Measurements from ENCODE around the gene EAPP.
"Not testable (repeated sequence)": the region's sequence is repeated elsewhere in the genome, so short reads cannot be mapped to it uniquely, and the experiment has no call there.

Gene EAPP

DNA sequence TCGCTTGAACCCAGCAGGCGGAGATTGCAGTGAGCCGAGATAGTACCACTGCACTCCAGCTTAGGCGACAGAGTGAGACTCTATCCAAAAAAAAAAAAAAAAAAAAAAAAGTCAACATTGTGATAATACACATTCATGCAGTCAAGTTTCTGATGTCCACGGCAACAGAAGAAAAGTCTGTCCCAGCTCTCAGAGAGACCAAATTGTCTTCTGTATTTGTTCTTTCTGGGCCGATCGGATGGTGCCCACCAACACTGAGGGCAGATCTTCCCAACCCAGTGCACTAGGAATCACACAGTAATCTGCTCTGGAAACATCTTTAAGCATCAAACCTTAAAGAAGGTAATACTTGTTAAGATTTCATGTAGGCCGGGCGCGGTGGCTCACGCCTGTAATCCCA is 31.6 kb downstream of the EAPP start:
- CTCF ChIA-PET, result no interaction called here
- H3K27me3 Mint-ChIP-seq, result no peaks in the 10 kb centered on the region
- no peaks in the 10 kb centered on the region for H3K9me3 Mint-ChIP-seq
- H3K36me3 Mint-ChIP-seq, result no peaks in the 10 kb centered on the region
- H3K4me1 Mint-ChIP-seq, result no peaks in the 10 kb centered on the region
- no peak overlapping the region for H3K27ac Mint-ChIP-seq
- DNase-seq, result no peak
- H3K4me3 Mint-ChIP-seq, result no peak overlapping the region

DNA sequence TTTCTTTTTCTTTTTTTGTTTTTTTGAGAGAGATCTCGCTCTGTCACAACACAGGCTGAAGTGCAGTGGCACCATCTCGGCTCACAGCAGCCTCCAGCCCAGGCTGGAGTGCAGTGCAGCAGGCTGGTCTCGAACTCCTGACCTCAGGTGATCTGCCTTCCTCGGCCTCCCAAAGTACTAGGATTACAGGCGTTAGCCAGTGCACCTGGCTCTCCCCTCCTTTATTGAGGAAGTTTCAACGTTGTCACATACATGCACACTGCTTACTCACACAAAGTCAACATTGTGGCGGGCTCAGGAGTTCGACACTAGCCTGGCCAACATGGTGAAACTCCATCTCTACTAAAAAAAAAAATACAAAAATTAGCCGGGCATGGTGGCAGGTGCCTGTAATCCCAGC is 32.0 kb downstream of the EAPP start:
- Mint-ChIP-seq H3K4me1 (no peaks in the 10 kb centered on the region), H3K27ac (no peak overlapping the region), H3K9me3 (no peaks in the 10 kb centered on the region), H3K36me3 (no peaks in the 10 kb centered on the region), H3K4me3 (no peak overlapping the region), H3K27me3 (no peaks in the 10 kb centered on the region)
- DNase-seq, result no peak
- CTCF ChIA-PET, result no interaction called here

DNA sequence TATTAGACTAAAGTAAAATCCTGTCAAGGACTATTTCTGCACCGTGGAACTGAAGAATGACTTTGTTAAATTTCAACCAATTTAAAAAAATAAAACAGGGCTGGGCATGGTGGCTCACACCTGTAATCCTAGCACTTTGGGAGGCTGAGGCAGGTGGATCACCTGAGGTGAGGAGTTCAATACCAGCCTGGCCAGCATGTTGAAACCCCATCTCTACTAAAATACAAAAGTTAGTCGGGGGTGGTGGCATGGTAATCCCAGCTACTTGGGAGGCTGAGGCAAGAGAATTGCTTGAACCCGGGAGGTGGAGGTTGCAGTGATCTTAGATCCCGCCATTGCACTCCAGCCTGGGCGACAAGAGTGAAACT is 34.4 kb downstream of the EAPP start:
- H3K9me3 Mint-ChIP-seq, H3K27ac Mint-ChIP-seq, H3K4me3 Mint-ChIP-seq, H3K36me3 Mint-ChIP-seq, DNase-seq, H3K4me1 Mint-ChIP-seq, H3K27me3 Mint-ChIP-seq, CTCF ChIA-PET: not testable (repeated sequence)

DNA sequence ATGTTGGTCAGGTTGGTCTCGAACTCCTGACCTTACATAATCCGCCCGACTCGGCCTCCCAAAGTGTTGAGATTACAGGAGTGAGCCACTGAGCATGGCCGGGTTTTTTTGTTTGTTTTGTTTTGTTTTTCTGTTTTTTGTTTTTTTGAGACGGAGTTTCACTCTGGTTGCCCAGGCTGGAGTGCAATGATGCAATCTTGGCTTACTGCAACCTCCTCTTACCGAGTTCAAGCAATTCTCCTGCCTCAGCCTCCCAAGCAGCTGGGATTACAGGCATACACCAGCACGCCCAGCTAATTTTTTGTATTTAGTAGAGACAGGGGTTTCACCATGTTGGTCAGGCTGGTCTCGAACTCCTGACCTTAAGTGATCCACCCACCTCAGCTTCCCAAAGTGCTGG is 35.5 kb downstream of the EAPP start:
- not testable (repeated sequence) for DNase-seq, H3K9me3 Mint-ChIP-seq, H3K27me3 Mint-ChIP-seq, H3K4me3 Mint-ChIP-seq, H3K4me1 Mint-ChIP-seq, H3K27ac Mint-ChIP-seq, H3K36me3 Mint-ChIP-seq
- CTCF ChIA-PET, result interaction anchor here (0.5 kb wide), 1 partner anchor 129 kb away, joined by 4 read pairs; no protein-coding TSS in a partner anchor

DNA sequence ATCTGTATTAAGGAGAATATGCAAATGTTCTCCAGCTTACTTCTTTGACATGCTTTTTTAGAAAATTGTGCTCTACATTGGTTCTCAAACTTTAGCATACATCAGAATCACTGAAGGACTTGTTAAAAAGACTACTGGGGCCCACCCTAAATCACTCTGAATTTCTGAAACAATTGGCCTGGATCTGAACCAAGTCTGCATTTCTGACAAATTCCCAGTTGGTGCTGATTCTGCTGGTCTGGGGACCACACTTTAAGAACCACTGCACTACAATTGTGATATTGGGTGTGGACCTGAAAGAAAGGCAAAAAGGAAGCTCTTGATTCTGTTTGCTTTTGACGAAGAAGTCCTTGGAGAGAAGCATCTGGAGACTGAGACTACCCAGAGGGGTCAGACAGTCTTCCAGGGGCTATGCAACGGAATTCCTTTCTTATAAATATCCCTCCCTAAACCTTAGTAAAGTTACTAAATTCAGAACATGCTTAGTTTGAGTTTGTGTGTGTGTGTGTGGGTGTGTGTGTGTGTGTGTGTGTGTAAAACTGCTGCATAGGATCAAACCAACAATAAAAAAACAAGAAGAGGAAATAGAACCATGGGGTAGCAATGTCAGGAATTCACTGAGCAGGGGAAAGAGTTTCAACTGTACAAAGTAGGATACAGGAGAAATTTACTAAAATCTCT is 36.8 kb downstream of the EAPP start:
- H3K36me3 Mint-ChIP-seq, result no peaks in the 10 kb centered on the region
- no peaks in the 10 kb centered on the region for H3K9me3 Mint-ChIP-seq
- no peaks in the 10 kb centered on the region for H3K4me1 Mint-ChIP-seq
- peaks cover 4% of the 10 kb centered on the region for H3K27me3 Mint-ChIP-seq
- CTCF ChIA-PET, result interaction anchor here (1.0 kb wide), 1 partner anchor 171 kb away, joined by 3 read pairs; no protein-coding TSS in a partner anchor
- no peak overlapping the region for H3K4me3 Mint-ChIP-seq
- DNase-seq, result no peak
- H3K27ac Mint-ChIP-seq, result no peak overlapping the region

DNA sequence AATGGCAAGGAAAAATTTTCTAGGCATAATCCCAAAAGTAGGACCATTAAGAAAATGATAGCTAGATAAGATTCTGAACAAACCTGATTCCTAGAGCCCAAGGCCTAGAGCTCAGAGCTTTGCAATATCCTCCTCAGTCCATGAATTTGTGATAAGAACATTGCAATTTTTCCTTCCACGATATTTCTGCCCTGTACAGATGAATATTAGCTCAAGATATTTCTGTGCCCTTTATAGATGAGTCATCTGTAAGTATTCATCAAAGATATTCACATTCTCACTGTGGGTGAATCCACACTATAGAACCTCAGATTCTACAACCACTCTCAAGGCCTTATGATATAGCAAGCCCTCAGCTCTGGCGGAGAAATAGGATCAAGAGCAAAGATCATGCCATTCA is 37.5 kb downstream of the EAPP start:
- no peaks in the 10 kb centered on the region for H3K36me3 Mint-ChIP-seq
- H3K4me1 Mint-ChIP-seq, result no peaks in the 10 kb centered on the region
- no peak for DNase-seq
- CTCF ChIA-PET, result interaction anchor here (1.0 kb wide), 1 partner anchor 170 kb away, joined by 3 read pairs; no protein-coding TSS in a partner anchor
- no peaks in the 10 kb centered on the region for H3K9me3 Mint-ChIP-seq
- H3K27me3 Mint-ChIP-seq, result peaks cover 4% of the 10 kb centered on the region
- no peak overlapping the region for H3K4me3 Mint-ChIP-seq
- no peak overlapping the region for H3K27ac Mint-ChIP-seq

DNA sequence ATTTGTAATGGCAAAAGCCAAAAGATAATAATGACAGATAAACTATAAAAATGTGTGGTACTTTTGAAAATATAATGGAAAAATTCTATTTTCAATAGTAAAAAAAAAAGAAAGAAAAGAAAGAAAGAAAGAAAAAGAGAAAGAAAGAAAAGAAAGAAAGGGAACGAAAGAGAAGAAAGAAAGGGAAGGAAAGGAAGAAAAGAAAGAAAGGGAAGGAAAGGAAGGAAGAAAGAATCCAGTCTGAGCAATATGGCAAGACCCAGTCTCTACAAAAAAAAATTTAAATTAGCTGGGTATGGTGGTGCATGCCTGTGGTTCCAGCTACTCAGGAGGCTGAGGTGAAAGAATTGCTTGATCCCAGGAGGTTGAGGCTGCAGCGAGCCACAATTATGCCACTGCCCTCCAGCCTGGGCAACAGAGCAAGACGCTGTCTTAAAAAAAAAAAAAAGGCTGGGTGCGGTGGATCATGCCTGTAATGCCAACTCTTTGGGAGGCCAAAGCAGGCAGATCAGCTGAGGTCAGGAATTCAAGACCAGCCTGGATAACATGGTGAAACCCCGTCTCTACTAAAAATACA is 38.4 kb downstream of the EAPP start:
- DNase-seq, result no peak
- Mint-ChIP-seq H3K4me1 (no peaks in the 10 kb centered on the region), H3K27ac (no peak overlapping the region), H3K4me3 (no peak overlapping the region), H3K36me3 (no peaks in the 10 kb centered on the region), H3K27me3 (peaks cover 4% of the 10 kb centered on the region), H3K9me3 (no peaks in the 10 kb centered on the region)
- CTCF ChIA-PET, result no interaction called here

DNA sequence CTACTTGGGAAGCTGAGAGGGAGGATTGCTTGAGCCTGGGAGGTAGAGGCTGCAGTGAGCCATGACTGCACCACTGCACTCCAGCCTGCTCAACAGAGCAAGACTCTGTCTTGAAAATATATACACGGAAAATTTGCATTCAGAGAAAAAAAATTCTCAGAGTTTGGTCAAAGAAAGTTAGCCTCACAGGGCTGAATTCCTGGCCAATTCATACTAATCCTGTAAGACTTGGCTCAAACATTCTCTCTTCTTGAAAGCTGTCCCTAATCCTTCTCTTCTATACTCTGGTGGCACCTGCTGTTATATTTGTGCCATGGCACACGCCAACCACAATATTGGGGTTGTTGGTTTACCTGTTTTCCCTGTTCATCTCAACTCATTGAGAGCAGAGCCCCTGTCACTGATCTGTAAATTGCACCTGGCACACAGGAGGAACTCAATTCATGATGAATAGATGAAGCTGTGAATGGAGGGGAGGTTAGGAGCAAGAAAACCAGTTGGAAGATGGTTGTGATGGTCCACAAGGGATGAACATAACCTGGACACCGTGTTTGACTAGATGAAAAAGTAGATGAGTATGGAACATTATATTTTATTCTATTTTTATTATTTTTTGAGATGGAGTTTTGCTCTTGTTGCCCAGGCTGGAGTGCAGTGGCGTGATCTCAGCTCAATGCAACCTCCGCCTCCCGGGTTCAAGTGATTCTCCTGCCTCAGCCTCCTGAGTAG is 40.7 kb downstream of the EAPP start:
- Mint-ChIP-seq H3K27ac (no peak overlapping the region), H3K4me3 (no peak overlapping the region), H3K27me3 (peaks cover 4% of the 10 kb centered on the region), H3K36me3 (no peaks in the 10 kb centered on the region), H3K9me3 (no peaks in the 10 kb centered on the region), H3K4me1 (no peaks in the 10 kb centered on the region)
- peak; percentile 35 for DNase-seq
- CTCF ChIA-PET, result interaction anchor here (1.0 to 1.7 kb wide), 4 partner anchors 167 to 176 kb away, joined by 3 to 8 read pairs (median 4); no protein-coding TSS in a partner anchor

DNA sequence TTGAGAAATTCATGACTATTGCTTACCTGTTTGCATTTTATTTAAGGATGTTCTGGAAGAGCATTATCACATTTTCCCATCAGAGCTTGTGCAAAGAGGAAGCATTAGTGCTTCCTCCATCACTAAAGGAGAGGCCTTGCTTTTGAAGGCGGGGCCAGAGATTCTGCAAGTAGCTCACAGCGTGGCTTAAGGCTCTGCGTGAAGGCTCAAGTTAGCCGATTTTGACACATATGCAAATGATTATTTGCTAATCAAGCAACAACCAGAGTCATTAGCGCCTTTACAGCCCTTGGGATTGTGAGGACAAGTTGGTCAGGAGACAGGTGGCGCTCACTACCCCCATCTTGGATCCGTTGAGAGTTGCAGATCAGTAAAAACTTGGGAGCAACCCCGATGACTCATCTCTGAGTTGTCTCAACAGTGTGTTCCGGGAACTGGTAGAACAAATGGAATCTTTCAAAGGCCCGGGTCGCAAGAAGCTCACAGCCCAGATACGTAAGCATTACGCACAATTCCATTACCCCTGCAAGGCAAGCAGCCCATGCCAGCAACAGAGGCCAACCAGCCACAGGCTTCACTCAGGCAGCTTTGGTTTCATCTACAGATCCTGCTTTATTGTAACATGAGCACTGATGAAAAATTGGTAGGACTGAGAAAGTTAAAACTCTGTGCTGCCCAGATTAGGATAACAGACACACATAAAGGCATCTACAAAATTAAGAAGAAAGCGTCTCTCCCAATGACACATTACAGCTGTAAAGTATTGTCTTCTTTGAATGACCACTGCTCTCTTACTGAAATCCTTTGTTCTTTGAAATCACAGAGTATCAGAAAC is 42.6 kb downstream of the EAPP start:
- Mint-ChIP-seq H3K9me3 (no peaks in the 10 kb centered on the region), H3K4me1 (no peaks in the 10 kb centered on the region), H3K27me3 (peaks cover 4% of the 10 kb centered on the region), H3K27ac (no peak overlapping the region), H3K4me3 (no peak overlapping the region), H3K36me3 (no peaks in the 10 kb centered on the region)
- CTCF ChIA-PET, result interaction anchor here (1.2 kb wide), 1 partner anchor 169 kb away, joined by 3 read pairs; no protein-coding TSS in a partner anchor
- DNase-seq, result no peak

DNA sequence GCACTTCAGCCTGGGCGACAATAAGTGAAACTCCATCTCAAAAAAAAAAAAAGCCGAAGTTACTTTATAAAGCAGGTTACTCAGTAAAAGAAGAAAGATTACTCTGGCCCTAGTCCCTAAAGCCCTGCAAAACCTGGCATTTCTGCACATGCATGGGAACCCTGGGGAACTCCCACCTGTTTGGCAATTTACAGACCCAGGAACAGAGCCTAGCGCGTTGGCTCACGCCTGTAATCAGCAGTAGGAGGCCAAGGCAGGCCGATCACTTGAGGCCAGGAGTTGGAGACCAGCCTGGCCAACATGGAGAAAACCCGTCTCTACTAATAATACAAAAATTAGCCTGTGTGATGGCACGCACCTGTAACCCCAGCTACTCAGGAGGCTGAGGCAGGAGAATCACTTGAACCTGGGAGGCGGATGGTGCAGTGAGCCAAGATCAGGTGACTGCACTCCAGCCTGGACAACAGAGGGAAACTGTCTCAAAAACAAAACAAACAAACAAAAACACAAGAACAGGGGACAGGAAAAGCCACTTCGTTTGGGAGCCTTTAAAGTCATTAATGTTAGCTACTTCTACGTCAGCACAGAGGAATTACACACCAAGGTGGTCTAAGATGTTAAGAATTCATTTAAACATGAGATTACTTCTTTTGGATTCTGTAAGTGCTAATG is 43.4 kb downstream of the EAPP start:
- H3K27ac Mint-ChIP-seq, result no peak overlapping the region
- H3K27me3 Mint-ChIP-seq, result peaks cover 4% of the 10 kb centered on the region
- DNase-seq, result no peak
- H3K4me1 Mint-ChIP-seq, result no peaks in the 10 kb centered on the region
- no peaks in the 10 kb centered on the region for H3K9me3 Mint-ChIP-seq
- CTCF ChIA-PET, result interaction anchor here (1.2 kb wide), 1 partner anchor 168 kb away, joined by 3 read pairs; no protein-coding TSS in a partner anchor
- no peaks in the 10 kb centered on the region for H3K36me3 Mint-ChIP-seq
- H3K4me3 Mint-ChIP-seq, result no peak overlapping the region

DNA sequence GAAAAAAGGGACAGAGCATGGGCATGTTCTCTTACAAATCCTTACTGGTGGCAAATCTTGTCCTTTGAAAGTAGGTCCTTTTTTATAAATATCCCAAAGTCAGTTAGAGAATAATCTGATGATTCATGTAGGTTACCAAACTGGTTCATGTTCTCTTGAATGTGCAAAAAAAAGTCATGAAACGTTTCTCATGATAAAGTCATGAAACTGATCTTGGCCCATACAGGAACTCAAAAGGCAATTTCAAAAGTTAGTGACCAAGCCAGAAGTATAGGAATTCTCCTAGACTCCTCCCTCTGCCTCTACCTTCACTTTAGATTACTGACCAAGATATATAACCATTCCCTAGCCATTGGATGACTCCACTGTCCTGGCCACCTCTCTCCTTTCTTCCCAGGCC is 50.2 kb downstream of the EAPP start:
- Mint-ChIP-seq H3K27ac (no peak overlapping the region), H3K4me3 (no peak overlapping the region), H3K9me3 (no peaks in the 10 kb centered on the region), H3K27me3 (no peaks in the 10 kb centered on the region), H3K4me1 (no peaks in the 10 kb centered on the region), H3K36me3 (no peaks in the 10 kb centered on the region)
- no peak for DNase-seq
- CTCF ChIA-PET, result no interaction called here

DNA sequence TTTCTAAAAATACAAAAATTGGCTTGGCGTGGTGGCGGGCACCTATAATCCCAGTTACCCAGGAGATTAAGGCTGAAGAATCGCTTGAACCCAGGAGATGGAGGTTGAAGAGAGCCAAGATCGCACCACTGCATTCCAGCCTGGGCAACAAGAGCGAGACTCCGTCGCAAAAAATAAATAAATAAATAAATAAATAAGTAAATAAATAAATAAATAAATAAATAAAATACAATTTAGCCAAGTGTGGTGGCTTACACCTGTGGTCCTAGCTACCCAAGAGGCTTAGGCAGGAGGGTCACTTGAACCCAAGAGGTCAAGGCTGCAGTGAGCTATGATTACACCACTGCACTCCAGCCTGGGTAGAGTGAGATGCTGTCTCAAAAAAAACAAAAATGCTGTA is 51.0 kb downstream of the EAPP start:
- no peak for DNase-seq
- no peaks in the 10 kb centered on the region for H3K36me3 Mint-ChIP-seq
- H3K27me3 Mint-ChIP-seq, result no peaks in the 10 kb centered on the region
- no peaks in the 10 kb centered on the region for H3K9me3 Mint-ChIP-seq
- no peaks in the 10 kb centered on the region for H3K4me1 Mint-ChIP-seq
- CTCF ChIA-PET, result no interaction called here
- H3K27ac Mint-ChIP-seq, result no peak overlapping the region
- H3K4me3 Mint-ChIP-seq, result no peak overlapping the region

DNA sequence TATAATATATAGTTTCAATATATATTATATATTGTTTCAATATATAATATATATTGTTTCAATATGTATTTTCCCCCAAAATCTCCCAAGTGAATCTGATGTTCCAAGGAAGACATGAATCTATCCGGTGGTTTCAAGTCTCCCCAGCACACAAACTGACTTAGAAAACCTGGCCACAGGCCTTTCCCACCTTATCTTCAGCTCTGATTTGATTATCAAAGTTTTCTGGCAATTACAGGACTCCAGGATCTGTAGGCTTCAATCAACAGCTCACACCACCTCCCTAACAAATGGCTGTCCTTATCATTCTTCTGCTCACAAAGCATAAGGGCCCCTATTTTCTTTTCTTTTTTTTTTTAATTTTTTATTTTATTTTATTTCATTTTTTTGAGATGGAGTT is 54.8 kb downstream of the EAPP start:
- CTCF ChIA-PET, result no interaction called here
- Mint-ChIP-seq H3K9me3 (no peaks in the 10 kb centered on the region), H3K27ac (no peak overlapping the region), H3K4me1 (no peaks in the 10 kb centered on the region), H3K27me3 (no peaks in the 10 kb centered on the region), H3K36me3 (no peaks in the 10 kb centered on the region), H3K4me3 (no peak overlapping the region)
- no peak for DNase-seq

DNA sequence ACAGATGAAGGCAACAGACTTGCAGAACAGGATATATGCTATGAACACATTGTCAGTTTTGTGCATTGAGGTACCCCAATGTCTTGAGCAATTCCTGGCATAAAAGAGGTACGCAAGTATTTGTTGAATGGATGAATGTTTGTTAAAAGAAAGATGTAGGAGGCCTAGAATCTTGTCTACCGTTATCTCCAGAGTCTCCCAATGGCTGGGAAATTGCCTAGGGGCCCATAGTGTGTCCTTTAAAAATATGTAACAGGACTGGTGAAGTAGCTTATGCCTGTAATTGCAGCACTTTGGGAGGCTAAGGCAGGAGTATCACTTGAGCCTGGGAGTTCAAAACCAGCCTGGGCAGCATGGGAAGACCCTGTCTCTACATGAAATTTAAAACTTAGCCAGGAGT is 57.0 kb downstream of the EAPP start:
- Mint-ChIP-seq H3K27me3 (no peaks in the 10 kb centered on the region), H3K27ac (no peak overlapping the region), H3K4me3 (no peak overlapping the region), H3K36me3 (no peaks in the 10 kb centered on the region), H3K4me1 (no peaks in the 10 kb centered on the region), H3K9me3 (no peaks in the 10 kb centered on the region)
- no peak for DNase-seq
- CTCF ChIA-PET, result no interaction called here

Data from activated naive CD4-positive, alpha-beta T cell treated with anti-CD3 and anti-CD28 coated beads, Interleukin-2, amount 10 ng/mL, durations not matched to agents 7 days and 5 days (primary cell).